Tibial nerve (tissue), 3 donors: ENCODE data around the gene FAM170B.

Experiments used
- CTCF ChIP-seq, 5 experiments: fragments of 200-600 bp in 3 of 5; fragments of 450-650 bp in 2 of 5; sonication (generic) in 3 of 5; IDR thresholded peaks; one replicate each; pipeline ENCODE4 v1.5.1; 2016 to 2019; ENCODE audit warnings: antibody characterized with exemption in 5 of 5, mild to moderate bottlenecking in 3 of 5, moderate library complexity in 2 of 5
- POLR2A ChIP-seq, 2 donors: fragments of 450-650 bp; IDR thresholded peaks; one replicate each; pipeline ENCODE4 v1.6.1; 2017; ENCODE audit warnings: antibody characterized with exemption in 2 of 2, mild to moderate bottlenecking in 2 of 2, moderate library complexity in 2 of 2

DNA sequence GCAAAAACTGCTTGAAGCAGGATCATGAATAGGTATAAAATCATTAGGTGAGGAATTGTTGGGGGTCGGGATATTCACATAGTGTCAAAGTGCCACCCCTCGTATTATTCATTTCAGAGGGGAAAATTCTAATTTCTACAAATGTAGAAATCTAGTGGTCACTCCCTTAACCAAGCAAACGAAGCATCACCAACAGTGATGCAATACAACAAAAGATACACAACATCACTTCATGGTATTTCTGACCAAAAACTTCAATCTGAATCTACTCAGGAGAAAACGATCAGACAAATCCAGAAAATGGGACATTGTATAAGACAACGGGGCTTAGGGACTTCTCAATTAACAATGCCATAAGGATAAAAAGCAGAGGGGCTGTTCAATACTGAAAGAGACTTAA, 26.3 kb upstream of the FAM170B start:
- TF ChIP-seq CTCF (IDR thresholded peaks at IDR 0.05) (no peak), POLR2A (IDR thresholded peaks at IDR 0.05) (no peak)
